Lower lobe of right lung (tissue), 2 donors: ENCODE measurements around the gene TMEM170B. TPM values are rescaled to one million over a fixed set of nuclear protein-coding genes. Genes with fewer than 3 reads are reported as not detected.
A peak's percentile ranks its signal among the peaks of the same experiment; 100 is the strongest.

ENCODE experiments used
- ATAC-seq, 2 donors: fragments of 200-7000 bp; cut with Tn5 transposase; one replicate each; pipeline ENCODE4 v1.9.1; 2020 to 2022; ENCODE audit warnings: mild to moderate bottlenecking in 2 of 2, moderate library complexity in 2 of 2
- DNase-seq: peaks from one replicate; pipeline ENCODE4 v3.0.0-alpha.2; 2020
- H3K27ac ChIP-seq: fragments of 200-600 bp; one replicate; pipeline ENCODE4 v1.8.0; 2022
- H3K27me3 ChIP-seq: fragments of 200-600 bp; one replicate; pipeline ENCODE4 v1.8.0; 2022; ENCODE audit warnings: low read depth
- H3K36me3 ChIP-seq: fragments of 200-600 bp; one replicate; pipeline ENCODE4 v1.8.0; 2022; ENCODE audit warnings: mild to moderate bottlenecking
- H3K4me1 ChIP-seq: fragments of 200-600 bp; one replicate; pipeline ENCODE4 v1.8.0; 2022
- H3K4me3 ChIP-seq: fragments of 200-600 bp; one replicate; pipeline ENCODE4 v1.8.0; 2022; ENCODE audit warnings: mild to moderate bottlenecking
- H3K9me3 ChIP-seq: fragments of 200-600 bp; one replicate; pipeline ENCODE4 v1.8.0; 2022
- intact Hi-C: fragments of 100-400 bp; cut with DNase I; formaldehyde crosslinking; loops from one replicate; pipeline ENCODE4 v1.11.0; 2022
- total RNA-seq: library from RNA; stranded (reverse); fragmentation: NEBNext Ultra II Directional; extraction: Animal tissue kit (Norgen Biotek cat#: 25700); gene quantifications from one replicate; pipeline ENCODE4 v1.2.1, GENCODE V29; 2021
- TF ChIP-seq, protein P1 (sequence below): fragments of 200-600 bp; IDR thresholded peaks from one replicate; pipeline ENCODE4 v1.8.0; 2022; ENCODE audit warnings: antibody characterized with exemption, mild to moderate bottlenecking
- donor health status: DM: no; HTN: yes; CAD: no; lungs with severe emphysema.

TMEM170B gene
- total RNA-seq, 1 donor from 2014 or later, result 12.4 TPM

DNA sequence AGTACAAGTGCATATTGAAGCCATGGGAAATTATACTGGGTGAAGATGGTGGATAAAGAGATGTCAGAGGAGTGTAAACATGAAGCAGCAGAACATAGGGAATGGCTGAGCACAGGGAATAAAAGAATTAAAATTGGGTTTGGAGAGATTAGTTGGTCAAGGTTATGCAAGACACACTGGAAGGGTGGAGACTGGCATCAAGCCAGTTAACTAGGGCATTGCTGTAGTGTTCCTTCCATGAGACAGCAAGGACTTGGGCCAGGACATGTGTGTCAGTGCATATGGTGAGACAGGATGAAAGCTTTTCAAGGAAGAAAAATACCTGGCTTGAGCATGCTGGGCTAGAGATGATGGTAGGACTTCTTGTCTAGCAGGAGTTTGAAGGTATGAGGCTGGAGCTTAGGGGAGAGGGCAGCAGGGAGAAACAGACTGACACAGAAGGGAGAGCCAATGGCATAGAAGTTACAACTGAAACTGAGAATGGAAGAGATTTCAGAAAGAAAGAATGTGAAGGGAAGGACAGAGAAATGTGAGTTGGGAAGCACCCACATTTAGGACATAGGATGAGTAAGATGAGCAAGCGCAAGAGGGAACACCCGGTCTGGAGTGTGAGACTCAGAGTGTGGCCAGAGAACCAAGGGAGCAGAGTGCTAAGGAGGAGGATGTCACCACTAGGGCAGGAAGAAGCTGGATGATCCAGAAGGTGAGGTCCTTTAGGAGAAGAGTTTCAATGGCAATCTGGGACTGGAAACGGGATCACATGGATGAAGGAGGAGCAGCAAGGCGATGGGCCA lies 14.5 kb upstream of the TMEM170B start:
- no peaks in the 10 kb centered on the region for H3K27me3 ChIP-seq
- TF ChIP-seq, protein P1, sequence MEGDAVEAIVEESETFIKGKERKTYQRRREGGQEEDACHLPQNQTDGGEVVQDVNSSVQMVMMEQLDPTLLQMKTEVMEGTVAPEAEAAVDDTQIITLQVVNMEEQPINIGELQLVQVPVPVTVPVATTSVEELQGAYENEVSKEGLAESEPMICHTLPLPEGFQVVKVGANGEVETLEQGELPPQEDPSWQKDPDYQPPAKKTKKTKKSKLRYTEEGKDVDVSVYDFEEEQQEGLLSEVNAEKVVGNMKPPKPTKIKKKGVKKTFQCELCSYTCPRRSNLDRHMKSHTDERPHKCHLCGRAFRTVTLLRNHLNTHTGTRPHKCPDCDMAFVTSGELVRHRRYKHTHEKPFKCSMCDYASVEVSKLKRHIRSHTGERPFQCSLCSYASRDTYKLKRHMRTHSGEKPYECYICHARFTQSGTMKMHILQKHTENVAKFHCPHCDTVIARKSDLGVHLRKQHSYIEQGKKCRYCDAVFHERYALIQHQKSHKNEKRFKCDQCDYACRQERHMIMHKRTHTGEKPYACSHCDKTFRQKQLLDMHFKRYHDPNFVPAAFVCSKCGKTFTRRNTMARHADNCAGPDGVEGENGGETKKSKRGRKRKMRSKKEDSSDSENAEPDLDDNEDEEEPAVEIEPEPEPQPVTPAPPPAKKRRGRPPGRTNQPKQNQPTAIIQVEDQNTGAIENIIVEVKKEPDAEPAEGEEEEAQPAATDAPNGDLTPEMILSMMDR, result no peak
- no peak overlapping the region for H3K27ac ChIP-seq
- intact Hi-C loops, result no loop called here
- no peaks in the 10 kb centered on the region for H3K9me3 ChIP-seq
- DNase-seq (no peak), ATAC-seq (peak; percentile 37 to 51)
- peaks cover 20% of the 10 kb centered on the region for H3K4me1 ChIP-seq
- H3K36me3 ChIP-seq, result no peaks in the 10 kb centered on the region
- no peak overlapping the region for H3K4me3 ChIP-seq

- no peaks in the 10 kb centered on the region for H3K36me3 ChIP-seq
- intact Hi-C loops, result no loop called here
- peak; percentile 69 to 79 for ATAC-seq
- DNase-seq, result no peak
- no peaks in the 10 kb centered on the region for H3K27me3 ChIP-seq
- TF ChIP-seq, protein P1, result no peak
- peak overlapping the region; percentile 42 for H3K27ac ChIP-seq
- H3K9me3 ChIP-seq, result no peaks in the 10 kb centered on the region
- H3K4me3 ChIP-seq, result no peak overlapping the region
- H3K4me1 ChIP-seq, result peaks cover 20% of the 10 kb centered on the region
These were observed 11.9 kb upstream of the TMEM170B start for GRCh38 chr6:11525468-11526155.

DNA sequence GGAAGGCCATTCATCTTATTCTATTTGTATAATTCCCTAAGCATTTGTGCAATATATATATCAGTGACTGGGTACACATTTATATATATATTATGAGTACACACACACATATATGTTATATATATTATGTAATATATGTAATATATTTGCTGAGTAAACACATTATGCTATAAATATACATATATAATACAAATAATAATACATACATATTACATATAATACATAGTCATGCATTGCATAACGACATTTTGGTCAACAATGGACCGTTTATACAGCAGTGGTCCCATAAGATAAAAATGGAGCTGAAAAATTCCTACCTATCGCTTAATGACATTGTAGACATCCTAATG lies 11.4 kb upstream of the TMEM170B start:
- H3K4me3 ChIP-seq, result no peak overlapping the region
- TF ChIP-seq, protein P1, result no peak
- no peaks in the 10 kb centered on the region for H3K9me3 ChIP-seq
- peaks cover 20% of the 10 kb centered on the region for H3K4me1 ChIP-seq
- H3K27me3 ChIP-seq, result no peaks in the 10 kb centered on the region
- no peak for DNase-seq
- intact Hi-C loops, result no loop called here
- H3K27ac ChIP-seq, result no peak overlapping the region
- no peak for ATAC-seq
- no peaks in the 10 kb centered on the region for H3K36me3 ChIP-seq

DNA sequence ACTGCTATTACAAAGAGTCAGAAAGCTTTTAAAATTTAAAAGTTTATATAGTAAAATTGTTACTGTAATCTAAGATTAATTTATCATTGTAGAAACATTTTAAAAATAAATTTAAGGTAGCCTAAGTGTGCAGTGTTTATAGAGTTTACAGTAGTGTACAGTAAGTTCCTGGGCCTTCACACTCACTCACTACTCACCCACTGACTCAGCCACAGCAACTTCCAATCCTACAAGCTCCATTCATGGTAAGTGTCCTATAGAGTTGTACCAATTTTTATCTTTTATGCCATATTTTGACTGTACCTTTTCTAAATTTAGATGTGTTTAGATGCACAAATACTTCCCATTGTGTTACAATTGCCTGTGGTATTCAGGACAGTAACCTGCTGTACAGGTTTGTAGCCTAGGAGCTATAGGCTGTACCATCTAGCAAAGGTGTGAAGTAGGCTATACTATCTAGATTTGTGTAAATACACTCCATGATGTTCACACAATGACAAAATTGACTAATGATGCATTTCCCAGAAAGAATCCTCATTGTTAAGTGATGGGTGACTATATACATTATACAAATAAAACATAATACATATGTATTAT lies 10.2 kb upstream of the TMEM170B start:
- intact Hi-C loops, result no loop called here
- ATAC-seq, result no peak

GRCh38 chr6:11528996-11529395 lies 8.6 kb upstream of the TMEM170B start:
- Histone ChIP-seq H3K4me3 (no peak overlapping the region), H3K27ac (no peak overlapping the region), H3K4me1 (peaks cover 10% of the 10 kb centered on the region), H3K27me3 (no peaks in the 10 kb centered on the region), H3K36me3 (no peaks in the 10 kb centered on the region), H3K9me3 (no peaks in the 10 kb centered on the region)
- intact Hi-C loops, result no loop called here
- ATAC-seq, result no peak
- DNase-seq, result no peak
- TF ChIP-seq, protein P1, result no peak

More for the DNA sequence above, 10.2 kb upstream of the TMEM170B start:
- H3K27me3 ChIP-seq, result no peaks in the 10 kb centered on the region
- H3K4me3 ChIP-seq, result no peak overlapping the region
- no peak overlapping the region for H3K27ac ChIP-seq
- no peaks in the 10 kb centered on the region for H3K36me3 ChIP-seq
- TF ChIP-seq, protein P1, result no peak
- no peaks in the 10 kb centered on the region for H3K9me3 ChIP-seq
- no peak for DNase-seq
- peaks cover 17% of the 10 kb centered on the region for H3K4me1 ChIP-seq
